Type B pancreatic cell (in vitro differentiated cells): ENCODE measurements around the gene CHST15. TPM values are rescaled to one million over a fixed set of nuclear protein-coding genes. Genes with fewer than 3 reads are reported as not detected.

Experiments
- DNase-seq: peaks from one replicate; pipeline ENCODE4 v3.0.0; 2021; ENCODE audit warnings: mixed read lengths; ENCODE audit not compliant: unreplicated experiment; ENCODE audit errors: extremely low spot score
- H3K27ac Mint-ChIP-seq: 2 replicates; pipeline ENCODE4 v1.8.0; 2021; ENCODE audit warnings: mild to moderate bottlenecking, mixed read lengths
- H3K27me3 Mint-ChIP-seq: 2 replicates; pipeline ENCODE4 v1.8.0; 2021; ENCODE audit warnings: mixed read lengths
- H3K36me3 Mint-ChIP-seq: 2 replicates; pipeline ENCODE4 v1.8.0; 2021; ENCODE audit warnings: mixed read lengths
- H3K4me1 Mint-ChIP-seq: one replicate; pipeline ENCODE4 v1.8.0; 2021; ENCODE audit warnings: mixed read lengths; ENCODE audit not compliant: unreplicated experiment
- H3K4me3 Mint-ChIP-seq: 2 replicates; pipeline ENCODE4 v1.8.0; 2021; ENCODE audit warnings: mild to moderate bottlenecking, mixed read lengths
- H3K9me3 Mint-ChIP-seq: 2 replicates; pipeline ENCODE4 v1.8.0; 2021; ENCODE audit warnings: mixed read lengths
- CTCF ChIP-seq: fragments of 200-600 bp; sonication (generic); conservative IDR thresholded peaks from 2 replicates; pipeline ENCODE4 v1.5.0; 2021; ENCODE audit warnings: antibody characterized with exemption, mild to moderate bottlenecking
- total RNA-seq: library from RNA; stranded (reverse); gene quantifications from 2 replicates; pipeline ENCODE4 v1.2.1, GENCODE V29; 2021; ENCODE audit warnings: low replicate concordance

CHST15 gene
- total RNA-seq, 1 donor from 2014 or later = 22.9 TPM

GRCh38 chr10:123962756-123963530, 130.5 kb downstream of the CHST15 start:
- no peaks in the 10 kb centered on the region for H3K36me3 Mint-ChIP-seq
- H3K9me3 Mint-ChIP-seq = no peaks in the 10 kb centered on the region
- DNase-seq = no peak
- peaks cover 37% of the 10 kb centered on the region for H3K27me3 Mint-ChIP-seq
- TF ChIP-seq CTCF = no peak
- no peak overlapping the region for H3K27ac Mint-ChIP-seq
- H3K4me3 Mint-ChIP-seq = no peak overlapping the region
- peaks cover 5% of the 10 kb centered on the region for H3K4me1 Mint-ChIP-seq

GRCh38 chr10:123958241-123958640, 135.2 kb downstream of the CHST15 start:
- DNase-seq = no peak

More at GRCh38 chr10:123958241-123958640, 135.2 kb downstream of the CHST15 start:
- Mint-ChIP-seq H3K9me3 (no peaks in the 10 kb centered on the region), H3K4me3 (no peak overlapping the region), H3K36me3 (no peaks in the 10 kb centered on the region), H3K27me3 (peaks cover 20% of the 10 kb centered on the region), H3K4me1 (no peaks in the 10 kb centered on the region), H3K27ac (no peak overlapping the region)
- TF ChIP-seq CTCF = no peak

Other genes with a start within 250 kb of the CHST15 start
- gene CPXM2, start 201.8 kb downstream of the CHST15 start, total RNA-seq = 15.0 and 51.1 TPM in 2 replicates